SK-N-SH (cell line): Measurements from ENCODE around the gene CHSY1. TPM values are rescaled to one million over a fixed set of nuclear protein-coding genes. Genes with fewer than 3 reads are reported as not detected.

ENCODE experiments used
- CTCF ChIA-PET: fragments of 300-600, 350-600 bp; formaldehyde crosslinking; extraction: SDS; loops from one replicate; lab custom pipeline; 2021; lab: Yijun Ruan, JAX
- POLR2A ChIA-PET: fragments of 350-600 bp; sonication (Branson Sonifier 250); formaldehyde crosslinking; extraction: SDS; loops from one replicate; lab custom pipeline; 2020; ENCODE audit warnings: antibody characterized with exemption, inconsistent platforms; lab: Yijun Ruan, JAX
- DNase-seq: peaks from one replicate; pipeline ENCODE4 v3.0.0; 2012
- H2AFZ ChIP-seq: fragments of 200-600 bp; sonication (generic); 2 replicates; pipeline ENCODE4 v1.8.1; 2016; ENCODE audit warnings: antibody characterized with exemption, mild to moderate bottlenecking, low read depth
- H3F3A ChIP-seq: fragments of 200-600 bp; sonication (generic); replicated peaks from 2 replicates; pipeline ENCODE3; 2016; ENCODE audit warnings: antibody characterized with exemption, mild to moderate bottlenecking; ENCODE audit not compliant: insufficient read depth
- H3K27ac ChIP-seq, 2 experiments: fragments of 200-500 bp in 1 of 2; fragments of 200-600 bp in 1 of 2; sonication (Bioruptor generic) in 1 of 2; sonication (generic), shearing (Covaris generic) in 1 of 2; 2 replicates each; pipeline versions ENCODE4 v1.5.1 to v1.6.1; 2014 to 2016; ENCODE audit warnings: low read depth in 2 of 2, inconsistent platforms in 1 of 2, low read length in 1 of 2, mild to moderate bottlenecking in 1 of 2, mixed read lengths in 1 of 2
- H3K27me3 ChIP-seq: fragments of 200-600 bp; sonication (generic), shearing (Covaris generic); 2 replicates; pipeline ENCODE4 v1.6.1; 2016; ENCODE audit warnings: mixed run types; ENCODE audit not compliant: insufficient read depth
- H3K36me3 ChIP-seq, 2 experiments: fragments of 200-500 bp in 1 of 2; fragments of 200-600 bp in 1 of 2; sonication (Bioruptor generic) in 1 of 2; sonication (generic) in 1 of 2; replicated peaks in 1 of 2; 2 replicates each; pipeline versions ENCODE3 to v1.5.1; 2014 to 2016; ENCODE audit warnings: low read length in 1 of 2, mild to moderate bottlenecking in 1 of 2; ENCODE audit not compliant: insufficient read depth in 2 of 2, control insufficient read depth in 1 of 2
- H3K4me1 ChIP-seq, 2 experiments: fragments of 200-500 bp in 1 of 2; fragments of 200-600 bp in 1 of 2; sonication (Bioruptor generic) in 1 of 2; sonication (generic), shearing (Covaris generic) in 1 of 2; 2 replicates each; pipeline versions ENCODE4 v1.5.1 to v1.6.1; 2014 to 2016; ENCODE audit warnings: low read depth in 1 of 2, low read length in 1 of 2, mixed run types in 1 of 2; ENCODE audit not compliant: insufficient read depth in 2 of 2, control insufficient read depth in 1 of 2
- H3K4me2 ChIP-seq: fragments of 200-600 bp; sonication (generic), shearing (Covaris generic); 2 replicates; pipeline ENCODE4 v1.6.1; 2017; ENCODE audit warnings: mixed run types
- H3K4me3 ChIP-seq, 2 experiments: fragments of 200-500 bp in 1 of 2; fragments of 200-600 bp in 1 of 2; sonication (Bioruptor generic) in 1 of 2; sonication (generic), shearing (Covaris generic) in 1 of 2; 2 replicates each; pipeline versions ENCODE4 v1.5.1 to v1.8.1; 2014 to 2016; ENCODE audit warnings: low read depth in 2 of 2, inconsistent platforms in 1 of 2, low read length in 1 of 2, mild to moderate bottlenecking in 1 of 2, mixed read lengths in 1 of 2, moderate library complexity in 1 of 2
- H3K79me2 ChIP-seq: fragments of 200-600 bp; sonication (generic); 2 replicates; pipeline ENCODE4 v1.8.1; 2017; ENCODE audit warnings: mild to moderate bottlenecking; ENCODE audit not compliant: insufficient read depth
- H3K9ac ChIP-seq: fragments of 200-600 bp; sonication (generic); 2 replicates; pipeline ENCODE4 v1.6.1; 2017; ENCODE audit warnings: mixed run types
- H3K9me2 ChIP-seq: fragments of 200-600 bp; sonication (generic); 2 replicates; pipeline ENCODE4 v1.6.1; 2017; ENCODE audit warnings: mixed run types
- H3K9me3 ChIP-seq: fragments of 200-600 bp; sonication (generic); 2 replicates; pipeline ENCODE4 v1.6.1; 2017; ENCODE audit warnings: mixed run types, mild to moderate bottlenecking, moderate library complexity
- H4K20me1 ChIP-seq: fragments of 200-600 bp; sonication (generic); 2 replicates; pipeline ENCODE4 v1.6.1; 2017; ENCODE audit warnings: mild to moderate bottlenecking, mixed run types; ENCODE audit not compliant: insufficient read depth
- ELF1 ChIP-seq: IDR thresholded peaks from 2 replicates; pipeline ENCODE4 v1.4.0; 2012
- EZH2phosphoT487 ChIP-seq: fragments of 200-600 bp; sonication (generic); IDR thresholded peaks from 2 replicates; pipeline ENCODE4 v1.6.1; 2017; ENCODE audit warnings: low read depth, mixed run types, mild to moderate bottlenecking, antibody characterized with exemption, moderate library complexity, borderline replicate concordance
- FOXJ3 ChIP-seq: sonication (generic); formaldehyde crosslinking; IDR thresholded peaks from 2 replicates; pipeline ENCODE4 v1.5.1; 2020; ENCODE audit warnings: mild to moderate bottlenecking, missing genetic modification reagents
- FOXM1 ChIP-seq: IDR thresholded peaks from 2 replicates; pipeline ENCODE4 v1.4.0; 2012; ENCODE audit warnings: low read depth, mild to moderate bottlenecking
- GABPA ChIP-seq: IDR thresholded peaks from 2 replicates; pipeline ENCODE4 v1.4.0; 2012; ENCODE audit warnings: low read depth, mild to moderate bottlenecking
- GATA2 ChIP-seq: sonication (generic); formaldehyde crosslinking; IDR thresholded peaks from 2 replicates; pipeline ENCODE4 v1.5.0; 2020; ENCODE audit warnings: mild to moderate bottlenecking, missing genetic modification reagents
- JUND ChIP-seq: IDR thresholded peaks from 2 replicates; pipeline ENCODE4 v1.4.0; 2012
- MEF2A ChIP-seq: IDR thresholded peaks from 2 replicates; pipeline ENCODE4 v1.4.0; 2012; ENCODE audit warnings: low read depth, borderline replicate concordance
- NFIC ChIP-seq: IDR thresholded peaks from 2 replicates; pipeline ENCODE4 v1.4.0; 2012; ENCODE audit warnings: borderline replicate concordance
- NRF1 ChIP-seq: IDR thresholded peaks from 2 replicates; pipeline ENCODE4 v1.6.1; 2012; ENCODE audit warnings: low read depth, mild to moderate bottlenecking, low read length
- RAD21 ChIP-seq: IDR thresholded peaks from 2 replicates; pipeline ENCODE4 v1.6.1; 2012; ENCODE audit warnings: mild to moderate bottlenecking, low read length
- RCOR1 ChIP-seq: fragments of 150-350 bp; IDR thresholded peaks from 2 replicates; pipeline ENCODE4 v1.6.1; 2017; ENCODE audit warnings: antibody characterized with exemption, low read length
- SIN3A ChIP-seq: IDR thresholded peaks from 2 replicates; pipeline ENCODE4 v1.6.1; 2012; ENCODE audit warnings: low read depth, mild to moderate bottlenecking, low read length, moderate library complexity, borderline replicate concordance
- TCF12 ChIP-seq: IDR thresholded peaks from 2 replicates; pipeline ENCODE4 v1.4.0; 2012
- USF2 ChIP-seq: fragments of 150-350 bp; IDR thresholded peaks from 2 replicates; pipeline ENCODE4 v1.6.1; 2017; ENCODE audit warnings: antibody characterized with exemption, low read length, low read depth, borderline replicate concordance
- YY1 ChIP-seq: IDR thresholded peaks from 2 replicates; pipeline ENCODE4 v1.4.0; 2012; ENCODE audit warnings: low read depth, mild to moderate bottlenecking
- ZBTB33 ChIP-seq: IDR thresholded peaks from 2 replicates; pipeline ENCODE4 v1.4.0; 2012; ENCODE audit warnings: low read depth, borderline replicate concordance
- WGBS: methylation state at CpG from one replicate; pipeline ENCODE4 v1.1.6; 2017; ENCODE audit warnings: low lambda C conversion rate; 5-methylcytosine and 5-hydroxymethylcytosine counted together
- polyA plus RNA-seq, 3 experiments: library from polyadenylated mRNA; depleted of rRNA; stranded (reverse); fragments of >200 nt; gene quantifications; 2 replicates each; pipeline ENCODE4 v1.2.3, GENCODE V29; 2012
- TF ChIP-seq, protein P1 (sequence below): fragments of 150-350 bp; IDR thresholded peaks from 2 replicates; pipeline ENCODE4 v1.6.1; 2016; ENCODE audit warnings: mild to moderate bottlenecking, low read depth, low read length
- TF ChIP-seq, protein P2 (sequence below): IDR thresholded peaks from 2 replicates; pipeline ENCODE4 v1.4.0; 2012; ENCODE audit warnings: low read depth

CHSY1 gene
- polyA plus RNA-seq, 1 of the 3 experiments (the other 2 are of a cell fraction) = 15.7 TPM

DNA sequence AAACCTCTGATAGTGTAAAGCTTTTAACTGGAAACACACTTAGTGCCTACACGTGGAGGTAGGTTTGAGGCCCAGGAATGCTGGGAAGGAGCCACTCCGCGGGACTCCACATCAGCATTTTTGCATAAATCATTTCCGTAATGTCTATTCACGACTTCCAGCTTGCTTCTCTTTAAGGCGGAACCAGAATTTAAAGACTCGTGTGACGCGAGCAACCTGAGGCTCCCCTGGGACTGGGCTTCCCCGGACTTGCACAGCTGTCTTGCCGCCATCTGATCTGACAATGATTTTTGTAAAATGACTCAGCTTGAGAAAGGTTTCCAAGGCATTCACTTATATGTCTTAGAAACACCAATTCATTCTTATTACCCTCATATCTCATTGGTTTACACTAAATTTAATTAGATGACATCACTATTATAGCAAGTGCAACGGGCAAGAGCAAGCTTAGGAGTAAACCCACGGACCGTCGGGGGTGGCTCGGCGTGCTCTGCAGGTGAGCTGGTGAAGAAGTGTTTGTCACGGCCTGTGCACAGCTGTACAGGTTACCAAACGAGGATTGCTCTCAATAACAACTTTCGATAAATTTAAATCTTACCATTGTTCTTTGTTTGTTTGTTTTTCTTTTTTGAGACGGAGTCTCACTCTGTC, 95.2 kb downstream of the CHSY1 start:
- WGBS = 84% methylated on average over 21 of the region's 21 CpGs
- no peak overlapping the region for H3K9ac ChIP-seq
- H4K20me1 ChIP-seq = no peaks in the 10 kb centered on the region
- H3K27ac ChIP-seq = no peak overlapping the region
- H2AFZ ChIP-seq = no peak overlapping the region
- DNase-seq = no peak
- ChIA-PET CTCF (no interaction called here), POLR2A (no interaction called here)
- H3K4me2 ChIP-seq = no peak overlapping the region
- H3K4me1 ChIP-seq = peaks cover 0 to 10% of the 10 kb centered on the region in 2 experiments; a peak in 1 of 4 replicates
- H3K9me2 ChIP-seq = no peaks in the 10 kb centered on the region
- H3K4me3 ChIP-seq = no peak overlapping the region
- H3K36me3 ChIP-seq = no peaks in the 10 kb centered on the region
- H3F3A ChIP-seq = no peaks in the 10 kb centered on the region
- no peaks in the 10 kb centered on the region for H3K79me2 ChIP-seq
- TF ChIP-seq NFIC (no peak), EZH2phosphoT487 (no peak), YY1 (no peak), NRF1 (no peak), ZBTB33 (no peak), FOXJ3 (CRISPR knock-in tag) (no peak), GATA2 (CRISPR knock-in tag) (no peak), SIN3A (no peak), JUND (no peak), FOXM1 (no peak), RCOR1 (no peak), MEF2A (no peak), RAD21 (no peak), TCF12 (no peak), ELF1 (no peak), GABPA (no peak), USF2 (no peak)
- TF ChIP-seq, protein P1, sequence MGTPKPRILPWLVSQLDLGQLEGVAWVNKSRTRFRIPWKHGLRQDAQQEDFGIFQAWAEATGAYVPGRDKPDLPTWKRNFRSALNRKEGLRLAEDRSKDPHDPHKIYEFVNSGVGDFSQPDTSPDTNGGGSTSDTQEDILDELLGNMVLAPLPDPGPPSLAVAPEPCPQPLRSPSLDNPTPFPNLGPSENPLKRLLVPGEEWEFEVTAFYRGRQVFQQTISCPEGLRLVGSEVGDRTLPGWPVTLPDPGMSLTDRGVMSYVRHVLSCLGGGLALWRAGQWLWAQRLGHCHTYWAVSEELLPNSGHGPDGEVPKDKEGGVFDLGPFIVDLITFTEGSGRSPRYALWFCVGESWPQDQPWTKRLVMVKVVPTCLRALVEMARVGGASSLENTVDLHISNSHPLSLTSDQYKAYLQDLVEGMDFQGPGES = no peak
- TF ChIP-seq, protein P2, sequence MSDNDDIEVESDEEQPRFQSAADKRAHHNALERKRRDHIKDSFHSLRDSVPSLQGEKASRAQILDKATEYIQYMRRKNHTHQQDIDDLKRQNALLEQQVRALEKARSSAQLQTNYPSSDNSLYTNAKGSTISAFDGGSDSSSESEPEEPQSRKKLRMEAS = no peak
- no peaks in the 10 kb centered on the region for H3K9me3 ChIP-seq
- H3K27me3 ChIP-seq = no peaks in the 10 kb centered on the region
